Upper lobe of left lung (tissue), 4 donors: ENCODE measurements around the gene KLHL40.

Experiments
- POLR2AphosphoS5 ChIP-seq, 2 donors: sonication (generic); formaldehyde crosslinking; IDR thresholded peaks; one replicate each; pipeline ENCODE4 v1.5.1; 2017; ENCODE audit warnings: antibody characterized with exemption in 2 of 2
- TF ChIP-seq, protein P1 (sequence below), 6 experiments: fragments of 450-650 bp in 4 of 6; fragments of 200-600 bp in 2 of 6; sonication (generic) in 2 of 6; IDR thresholded peaks; one replicate each; pipeline ENCODE4 v1.5.1; 2016 to 2019; ENCODE audit warnings: antibody characterized with exemption in 6 of 6

DNA sequence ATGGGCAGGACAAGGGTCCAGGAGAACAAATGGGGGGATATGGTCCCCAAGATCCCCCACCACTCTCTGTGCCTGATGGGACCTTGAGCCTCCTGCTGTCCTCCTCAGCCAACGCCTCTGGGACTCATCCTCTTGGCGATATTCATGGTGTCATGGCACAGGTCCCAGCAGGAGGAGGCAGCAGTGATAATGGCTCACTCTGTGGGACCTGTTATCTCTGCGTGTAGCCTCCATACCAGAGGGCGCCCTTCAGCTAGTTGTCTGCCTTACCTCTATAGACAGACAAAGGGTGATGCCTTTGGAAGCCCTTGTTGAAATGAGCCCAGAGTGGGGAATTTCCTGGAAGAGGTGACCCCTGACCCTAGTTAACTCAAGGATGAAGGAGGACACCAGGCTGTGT, 24.4 kb upstream of the KLHL40 start:
- TF ChIP-seq, protein P1, sequence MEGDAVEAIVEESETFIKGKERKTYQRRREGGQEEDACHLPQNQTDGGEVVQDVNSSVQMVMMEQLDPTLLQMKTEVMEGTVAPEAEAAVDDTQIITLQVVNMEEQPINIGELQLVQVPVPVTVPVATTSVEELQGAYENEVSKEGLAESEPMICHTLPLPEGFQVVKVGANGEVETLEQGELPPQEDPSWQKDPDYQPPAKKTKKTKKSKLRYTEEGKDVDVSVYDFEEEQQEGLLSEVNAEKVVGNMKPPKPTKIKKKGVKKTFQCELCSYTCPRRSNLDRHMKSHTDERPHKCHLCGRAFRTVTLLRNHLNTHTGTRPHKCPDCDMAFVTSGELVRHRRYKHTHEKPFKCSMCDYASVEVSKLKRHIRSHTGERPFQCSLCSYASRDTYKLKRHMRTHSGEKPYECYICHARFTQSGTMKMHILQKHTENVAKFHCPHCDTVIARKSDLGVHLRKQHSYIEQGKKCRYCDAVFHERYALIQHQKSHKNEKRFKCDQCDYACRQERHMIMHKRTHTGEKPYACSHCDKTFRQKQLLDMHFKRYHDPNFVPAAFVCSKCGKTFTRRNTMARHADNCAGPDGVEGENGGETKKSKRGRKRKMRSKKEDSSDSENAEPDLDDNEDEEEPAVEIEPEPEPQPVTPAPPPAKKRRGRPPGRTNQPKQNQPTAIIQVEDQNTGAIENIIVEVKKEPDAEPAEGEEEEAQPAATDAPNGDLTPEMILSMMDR (IDR thresholded peaks at IDR 0.05) = no peak
- TF ChIP-seq POLR2AphosphoS5 (IDR thresholded peaks at IDR 0.05) = no peak
